Measurements from ENCODE around the gene SLC43A2.

DNA sequence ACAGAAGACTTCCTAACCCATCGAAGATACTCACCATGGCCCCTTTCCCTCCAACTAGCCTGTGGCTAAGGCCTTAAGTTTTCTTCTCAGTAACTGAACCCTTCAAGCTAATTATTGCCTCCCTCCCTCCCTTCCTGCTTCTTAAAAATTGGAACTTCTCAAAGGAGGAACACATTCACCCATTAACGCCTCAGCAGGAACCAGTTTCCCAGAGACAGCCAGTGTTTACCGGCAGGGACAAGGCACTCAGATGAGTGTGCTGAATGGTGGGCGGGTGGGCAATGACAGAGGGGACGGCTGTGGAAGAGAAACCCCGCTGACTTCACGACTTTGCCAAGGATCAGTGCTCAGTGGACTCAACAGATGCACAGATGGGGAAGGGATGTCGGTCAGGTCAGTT, 86.3 kb downstream of the SLC43A2 start:
- TF ChIP-seq POLR2A (IDR thresholded peaks at IDR 0.05) (no peak), POLR2AphosphoS5 (IDR thresholded peaks at IDR 0.05) (no peak), EP300 (IDR thresholded peaks at IDR 0.05) (no peak)
- TF ChIP-seq, protein P1, sequence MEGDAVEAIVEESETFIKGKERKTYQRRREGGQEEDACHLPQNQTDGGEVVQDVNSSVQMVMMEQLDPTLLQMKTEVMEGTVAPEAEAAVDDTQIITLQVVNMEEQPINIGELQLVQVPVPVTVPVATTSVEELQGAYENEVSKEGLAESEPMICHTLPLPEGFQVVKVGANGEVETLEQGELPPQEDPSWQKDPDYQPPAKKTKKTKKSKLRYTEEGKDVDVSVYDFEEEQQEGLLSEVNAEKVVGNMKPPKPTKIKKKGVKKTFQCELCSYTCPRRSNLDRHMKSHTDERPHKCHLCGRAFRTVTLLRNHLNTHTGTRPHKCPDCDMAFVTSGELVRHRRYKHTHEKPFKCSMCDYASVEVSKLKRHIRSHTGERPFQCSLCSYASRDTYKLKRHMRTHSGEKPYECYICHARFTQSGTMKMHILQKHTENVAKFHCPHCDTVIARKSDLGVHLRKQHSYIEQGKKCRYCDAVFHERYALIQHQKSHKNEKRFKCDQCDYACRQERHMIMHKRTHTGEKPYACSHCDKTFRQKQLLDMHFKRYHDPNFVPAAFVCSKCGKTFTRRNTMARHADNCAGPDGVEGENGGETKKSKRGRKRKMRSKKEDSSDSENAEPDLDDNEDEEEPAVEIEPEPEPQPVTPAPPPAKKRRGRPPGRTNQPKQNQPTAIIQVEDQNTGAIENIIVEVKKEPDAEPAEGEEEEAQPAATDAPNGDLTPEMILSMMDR (IDR thresholded peaks at IDR 0.05), result no peak

Measured in upper lobe of left lung (tissue), 4 donors.